Measurements from ENCODE around the gene RBBP8NL.
A peak's percentile ranks its signal among the peaks of the same experiment; 100 is the strongest.

The RBBP8NL gene

DNA sequence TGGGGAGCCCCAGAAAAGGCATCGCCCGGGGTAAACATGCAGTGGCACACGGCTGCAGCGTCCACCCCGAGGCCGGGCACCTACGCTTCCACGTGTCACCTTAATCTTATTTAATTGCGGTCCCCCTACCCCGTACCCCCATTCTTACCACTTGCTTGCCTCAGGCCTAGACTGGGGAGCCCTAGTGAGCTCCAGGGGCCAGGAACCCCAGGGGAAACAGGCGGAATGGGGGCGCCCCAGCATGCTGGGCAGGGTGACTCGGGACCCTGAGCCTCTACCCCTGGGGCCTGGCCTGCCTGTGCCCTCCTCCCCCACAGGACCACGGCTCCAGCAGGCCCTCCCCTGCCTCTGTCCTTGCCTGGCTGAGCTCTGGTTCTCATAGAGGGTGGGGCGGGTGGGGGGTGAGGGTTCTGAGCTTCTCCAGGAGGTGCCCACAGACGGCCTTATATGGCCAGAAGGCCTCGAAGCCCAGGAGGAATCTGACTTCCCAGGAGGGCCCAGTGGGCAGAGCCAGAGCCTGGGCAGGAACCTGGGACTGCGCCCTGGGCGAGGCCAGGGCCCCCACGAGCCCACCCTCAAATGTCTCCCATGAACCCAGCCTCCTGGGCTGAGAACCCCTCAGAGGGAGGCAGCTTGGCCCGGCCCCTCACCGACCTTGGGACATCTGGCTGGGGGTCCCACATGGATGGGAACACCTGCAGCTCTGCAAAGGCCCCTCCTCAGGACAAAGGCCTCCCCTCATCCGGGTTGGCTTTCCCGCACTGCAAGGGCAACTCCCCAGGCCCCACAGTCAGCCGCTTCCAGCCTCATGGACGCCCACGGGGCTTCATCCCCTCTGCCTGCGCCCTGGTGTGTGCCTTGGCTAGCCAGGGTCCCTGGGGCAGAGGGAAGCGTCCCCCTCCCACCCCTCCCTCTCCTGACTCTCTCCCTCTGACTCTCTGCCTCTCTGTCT lies 55.0 kb downstream of the RBBP8NL start:
- TF ChIP-seq, protein P1, sequence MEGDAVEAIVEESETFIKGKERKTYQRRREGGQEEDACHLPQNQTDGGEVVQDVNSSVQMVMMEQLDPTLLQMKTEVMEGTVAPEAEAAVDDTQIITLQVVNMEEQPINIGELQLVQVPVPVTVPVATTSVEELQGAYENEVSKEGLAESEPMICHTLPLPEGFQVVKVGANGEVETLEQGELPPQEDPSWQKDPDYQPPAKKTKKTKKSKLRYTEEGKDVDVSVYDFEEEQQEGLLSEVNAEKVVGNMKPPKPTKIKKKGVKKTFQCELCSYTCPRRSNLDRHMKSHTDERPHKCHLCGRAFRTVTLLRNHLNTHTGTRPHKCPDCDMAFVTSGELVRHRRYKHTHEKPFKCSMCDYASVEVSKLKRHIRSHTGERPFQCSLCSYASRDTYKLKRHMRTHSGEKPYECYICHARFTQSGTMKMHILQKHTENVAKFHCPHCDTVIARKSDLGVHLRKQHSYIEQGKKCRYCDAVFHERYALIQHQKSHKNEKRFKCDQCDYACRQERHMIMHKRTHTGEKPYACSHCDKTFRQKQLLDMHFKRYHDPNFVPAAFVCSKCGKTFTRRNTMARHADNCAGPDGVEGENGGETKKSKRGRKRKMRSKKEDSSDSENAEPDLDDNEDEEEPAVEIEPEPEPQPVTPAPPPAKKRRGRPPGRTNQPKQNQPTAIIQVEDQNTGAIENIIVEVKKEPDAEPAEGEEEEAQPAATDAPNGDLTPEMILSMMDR (IDR thresholded peaks at IDR 0.05; ENCODE audit: borderline replicate concordance, insufficient read depth, low read depth, low read length): no peak
- no peak overlapping the region for H3K4me3 ChIP-seq (ENCODE audit: low read depth, low read length)

DNA sequence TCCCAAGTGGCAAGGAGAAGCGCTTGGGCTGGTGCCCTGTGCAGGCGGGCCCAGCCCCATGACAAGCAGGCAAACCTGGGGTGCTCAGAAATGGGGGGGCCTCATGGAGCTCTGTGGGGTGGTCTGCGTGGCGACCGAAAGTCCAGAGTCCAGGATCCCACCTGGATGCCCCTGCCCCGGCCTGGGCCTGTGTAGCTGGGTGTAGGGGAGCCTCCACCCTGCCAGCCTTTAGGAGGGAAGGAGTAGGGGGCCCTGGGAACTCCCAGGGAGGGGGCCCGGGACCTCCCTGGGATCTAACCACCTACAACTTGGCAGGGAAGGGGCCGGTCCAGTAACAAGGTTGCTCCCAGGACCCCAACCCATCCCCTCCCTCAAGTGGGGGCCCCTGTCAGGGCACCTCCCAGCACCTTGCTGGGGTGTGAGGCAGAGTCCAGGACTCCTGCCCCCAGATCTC lies 55.7 kb downstream of the RBBP8NL start:
- TF ChIP-seq, protein P1 (IDR thresholded peaks at IDR 0.05; ENCODE audit: borderline replicate concordance, insufficient read depth, low read depth, low read length): no peak

DNA sequence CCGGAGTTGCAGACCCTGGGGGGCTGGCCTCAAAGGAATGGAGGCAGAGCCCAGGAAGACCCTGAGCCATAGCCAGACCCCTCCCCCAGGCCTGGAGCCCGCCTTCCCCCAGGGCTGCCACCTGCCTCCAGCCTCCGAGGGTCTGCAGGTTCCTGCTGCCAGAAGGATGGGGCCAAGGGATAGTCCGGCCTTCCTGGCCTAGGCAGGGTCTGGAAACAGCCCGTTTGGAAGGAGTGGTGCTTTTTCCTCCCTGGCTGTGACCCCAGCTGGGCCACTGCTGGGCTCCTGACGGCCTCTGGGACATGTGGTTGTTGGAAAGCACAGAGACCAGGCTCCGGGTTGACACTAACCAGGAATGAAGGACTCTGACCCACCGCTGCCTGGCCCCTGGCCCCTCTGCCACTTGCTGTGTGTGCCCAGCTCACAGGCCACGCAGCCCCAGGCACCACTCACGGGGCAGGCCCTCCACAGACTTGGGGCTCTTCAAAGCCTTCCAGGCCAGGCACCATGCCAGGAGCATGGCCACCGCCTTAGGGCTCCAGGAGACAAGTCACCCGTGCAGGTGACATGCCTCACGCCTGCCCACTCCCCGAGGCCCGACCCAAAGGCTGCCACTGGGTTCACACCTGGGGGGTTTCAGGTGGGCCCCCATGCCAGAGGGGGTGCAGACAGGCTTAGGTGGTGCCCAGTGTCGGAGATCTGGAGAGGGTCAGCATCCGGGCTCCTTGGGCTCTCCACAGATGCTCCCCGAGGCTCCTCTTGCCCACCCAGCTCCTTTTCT lies 56.3 kb downstream of the RBBP8NL start:
- H3K4me3 ChIP-seq (ENCODE audit: low read depth, low read length): no peak overlapping the region
- TF ChIP-seq, protein P1 (IDR thresholded peaks at IDR 0.05; ENCODE audit: borderline replicate concordance, insufficient read depth, low read depth, low read length): no peak

More for the DNA sequence above, 55.7 kb downstream of the RBBP8NL start:
- no peak overlapping the region for H3K4me3 ChIP-seq (ENCODE audit: low read depth, low read length)

DNA sequence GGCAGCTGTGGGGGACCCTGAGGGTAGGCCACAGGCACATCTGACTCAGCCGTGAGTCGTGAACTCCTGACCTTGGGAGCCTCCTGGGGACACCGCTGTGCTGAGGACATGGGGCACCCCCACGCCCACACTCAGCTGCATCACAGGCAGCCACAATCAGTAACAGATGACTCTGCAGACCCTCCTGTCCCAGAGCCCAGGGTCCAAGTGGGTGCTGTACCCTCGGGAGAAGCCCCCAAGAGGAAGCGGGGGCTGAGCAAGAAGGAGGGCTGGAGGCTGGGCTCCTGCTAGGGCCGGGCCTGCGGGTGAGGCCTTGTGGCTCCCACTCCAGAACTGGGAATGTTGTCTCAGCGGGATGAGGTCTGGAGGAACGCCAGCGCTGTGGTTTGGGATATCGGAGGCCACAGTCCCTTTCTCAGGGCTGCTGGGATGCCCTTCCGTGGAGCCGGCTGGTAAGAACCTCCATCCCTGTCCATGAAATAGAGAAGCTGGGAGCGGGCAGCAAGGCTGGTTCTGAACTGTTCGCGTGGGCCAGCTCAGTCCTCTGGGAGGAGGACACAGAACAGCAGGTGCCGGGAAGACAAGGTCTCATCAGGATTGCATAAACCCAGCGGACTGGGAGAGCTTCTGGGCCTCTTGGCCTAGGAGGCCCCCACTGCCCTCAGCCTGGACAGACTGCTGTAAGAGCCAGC lies 57.1 kb downstream of the RBBP8NL start:
- H3K4me3 ChIP-seq (ENCODE audit: low read depth, low read length): no peak overlapping the region
- TF ChIP-seq, protein P1 (IDR thresholded peaks at IDR 0.05; ENCODE audit: borderline replicate concordance, insufficient read depth, low read depth, low read length): no peak

DNA sequence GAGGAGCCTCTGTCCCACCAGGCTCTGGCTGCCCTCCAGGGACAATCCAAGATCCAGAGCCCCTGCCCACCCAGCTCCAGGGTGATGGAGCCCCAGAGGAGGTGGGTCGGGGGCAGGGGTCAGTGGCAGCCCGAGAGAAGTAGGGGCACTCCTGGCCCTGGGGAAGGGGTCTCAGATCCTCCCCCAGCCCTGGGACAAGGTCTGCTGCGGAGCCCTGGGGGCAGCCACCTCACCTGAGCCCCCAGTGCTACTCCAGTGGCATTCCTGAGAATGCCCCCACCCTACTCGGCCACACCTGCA lies 57.6 kb downstream of the RBBP8NL start:
- TF ChIP-seq, protein P1 (IDR thresholded peaks at IDR 0.05; ENCODE audit: borderline replicate concordance, insufficient read depth, low read depth, low read length): no peak
- H3K4me3 ChIP-seq (ENCODE audit: low read depth, low read length): no peak overlapping the region

DNA sequence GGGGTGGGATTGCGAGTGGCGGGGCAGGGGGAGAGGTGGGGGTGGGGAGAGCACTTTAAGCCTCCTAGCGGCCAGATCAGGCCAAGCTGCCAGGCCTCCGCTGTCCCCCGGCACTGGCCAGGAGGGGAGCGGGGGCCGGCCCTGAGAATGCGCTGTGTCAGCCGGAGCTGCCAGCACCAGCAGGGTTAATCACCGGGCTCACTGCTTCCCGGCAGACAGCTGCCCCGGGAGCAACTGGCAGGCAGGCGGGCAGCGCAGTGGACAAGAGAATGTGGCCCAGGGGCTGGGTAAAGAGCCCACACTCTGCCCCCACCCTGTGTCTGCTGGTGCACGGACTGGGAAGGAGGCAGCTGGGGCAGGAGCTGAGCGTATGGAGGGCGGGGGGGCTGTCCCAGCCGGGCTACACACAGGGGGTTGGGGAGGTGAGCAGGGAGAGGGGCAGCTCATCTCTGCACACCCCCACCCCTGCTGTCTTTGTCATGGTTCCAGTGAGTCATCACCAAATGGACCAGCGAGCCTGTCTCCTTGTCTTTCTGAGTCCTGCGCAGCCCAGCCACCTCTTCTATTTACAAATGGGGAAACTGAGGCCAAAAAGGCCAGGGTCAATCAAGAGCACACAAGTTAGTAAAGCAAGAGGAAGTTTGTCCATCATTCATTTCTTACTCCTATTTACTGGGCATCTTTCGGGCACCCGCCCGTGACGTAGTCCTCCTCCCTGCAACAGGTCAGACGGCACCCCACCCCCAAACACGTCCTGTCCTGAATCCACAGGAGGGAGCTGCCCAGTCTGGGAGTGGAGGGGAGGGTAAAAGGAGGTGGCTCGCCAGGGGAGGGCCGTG lies 58.1 kb downstream of the RBBP8NL start:
- H3K4me3 ChIP-seq (ENCODE audit: low read depth, low read length): no peak overlapping the region

More for the DNA sequence above, 58.1 kb downstream of the RBBP8NL start:
- TF ChIP-seq, protein P1 (IDR thresholded peaks at IDR 0.05; ENCODE audit: borderline replicate concordance, insufficient read depth, low read depth, low read length): peak; percentile 42; the same call in 1 of the 2 replicates

Measured in GM12875 (cell line).